OCI-LY1 (cell line): ENCODE data around the gene CBL.

ENCODE experiments used
- H2AFZ ChIP-seq: fragments of 200-600 bp; sonication (generic), shearing (Covaris generic); 2 replicates; pipeline ENCODE4 v1.6.0; 2014; ENCODE audit warnings: antibody characterized with exemption, mild to moderate bottlenecking, low read length
- H3F3A ChIP-seq: fragments of 200-600 bp; sonication (generic), shearing (Covaris generic); 2 replicates; pipeline ENCODE4 v1.6.0; 2014; ENCODE audit warnings: mild to moderate bottlenecking, antibody characterized with exemption, low read length, moderate library complexity; ENCODE audit not compliant: insufficient read depth
- H3K27ac ChIP-seq: fragments of 200-600 bp; sonication (generic); 2 replicates; pipeline ENCODE4 v1.5.1; 2014; ENCODE audit warnings: low read length, mixed run types, mild to moderate bottlenecking, low read depth; ENCODE audit not compliant: poor library complexity, severe bottlenecking
- H3K27me3 ChIP-seq: fragments of 200-600 bp; sonication (generic); 2 replicates; pipeline ENCODE4 v1.6.0; 2014; ENCODE audit warnings: antibody characterized with exemption, mild to moderate bottlenecking, low read length, moderate library complexity; ENCODE audit not compliant: insufficient read depth
- H3K36me3 ChIP-seq: fragments of 200-600 bp; sonication (generic); 2 replicates; pipeline ENCODE4 v1.6.1; 2014; ENCODE audit warnings: mild to moderate bottlenecking, antibody characterized with exemption, low read length, moderate library complexity, mixed read lengths; ENCODE audit not compliant: insufficient read depth
- H3K4me1 ChIP-seq: fragments of 200-600 bp; sonication (generic); 2 replicates; pipeline ENCODE4 v1.5.1; 2014; ENCODE audit warnings: mild to moderate bottlenecking, low read length, moderate library complexity; ENCODE audit not compliant: insufficient read depth, severe bottlenecking
- H3K4me2 ChIP-seq: fragments of 200-600 bp; sonication (generic), shearing (Covaris generic); 2 replicates; pipeline ENCODE4 v1.6.1; 2014; ENCODE audit warnings: low read length
- H3K4me3 ChIP-seq: fragments of 200-600 bp; sonication (generic); 2 replicates; pipeline ENCODE4 v1.5.1; 2014; ENCODE audit warnings: low read length, low read depth, mild to moderate bottlenecking, mixed read lengths; ENCODE audit not compliant: poor library complexity, severe bottlenecking
- H3K79me2 ChIP-seq: fragments of 200-600 bp; shearing (Covaris generic); 2 replicates; pipeline ENCODE4 v1.6.1; 2016; ENCODE audit warnings: mixed run types, low read length, mixed read lengths; ENCODE audit not compliant: insufficient read depth
- H3K9ac ChIP-seq: fragments of 200-600 bp; sonication (generic), shearing (Covaris generic); 2 replicates; pipeline ENCODE4 v1.6.1; 2014; ENCODE audit warnings: mild to moderate bottlenecking, low read length, mixed read lengths
- H3K9me2 ChIP-seq: fragments of 200-600 bp; sonication (generic), shearing (Covaris generic); 2 replicates; pipeline ENCODE4 v1.6.1; 2014; ENCODE audit warnings: low read depth, mild to moderate bottlenecking, low read length, mixed read lengths
- H3K9me3 ChIP-seq: fragments of 200-600 bp; shearing (Covaris generic); 2 replicates; pipeline ENCODE4 v1.6.1; 2014; ENCODE audit warnings: low read length, mixed read lengths
- H4K20me1 ChIP-seq: fragments of 200-600 bp; sonication (generic), shearing (Covaris generic); 2 replicates; pipeline ENCODE4 v1.6.0; 2016; ENCODE audit warnings: mild to moderate bottlenecking, low read length; ENCODE audit not compliant: insufficient read depth
- CTCF ChIP-seq: fragments of 200-600 bp; sonication (generic), shearing (Covaris generic); IDR thresholded peaks from 2 replicates; pipeline ENCODE4 v1.5.1; 2017; ENCODE audit warnings: mild to moderate bottlenecking, antibody characterized with exemption, low read length, moderate library complexity, mixed read lengths
- EZH2 ChIP-seq: fragments of 200-600 bp; sonication (generic), shearing (Covaris generic); IDR thresholded peaks from 2 replicates; pipeline ENCODE4 v1.8.0; 2017; ENCODE audit warnings: borderline replicate concordance, mixed run types, mild to moderate bottlenecking, antibody characterized with exemption, low read length, moderate library complexity, mixed read lengths

Gene CBL

GRCh38 chr11:119187123-119187892 is 18.8 kb upstream of the CBL start:
- H2AFZ ChIP-seq = no peak overlapping the region
- H3K27me3 ChIP-seq = no peaks in the 10 kb centered on the region
- H3K9me2 ChIP-seq = no peaks in the 10 kb centered on the region
- TF ChIP-seq CTCF (no peak), EZH2 (no peak)
- H3K4me1 ChIP-seq = no peaks in the 10 kb centered on the region
- no peak overlapping the region for H3K4me2 ChIP-seq
- no peaks in the 10 kb centered on the region for H4K20me1 ChIP-seq
- H3K27ac ChIP-seq = no peak overlapping the region
- H3F3A ChIP-seq = no peaks in the 10 kb centered on the region
- no peak overlapping the region for H3K4me3 ChIP-seq
- no peaks in the 10 kb centered on the region for H3K36me3 ChIP-seq
- no peaks in the 10 kb centered on the region for H3K9me3 ChIP-seq
- H3K9ac ChIP-seq = no peak overlapping the region
- no peaks in the 10 kb centered on the region for H3K79me2 ChIP-seq

- Histone ChIP-seq H3K27ac (no peak overlapping the region), H3K27me3 (0 out of 2 replicates have a peak, but pooled peaks cover 3% of the 10 kb centered on the region), H4K20me1 (no peaks in the 10 kb centered on the region), H3K36me3 (no peaks in the 10 kb centered on the region), H3F3A (no peaks in the 10 kb centered on the region), H3K4me1 (no peaks in the 10 kb centered on the region), H3K9ac (no peak overlapping the region), H3K9me2 (no peaks in the 10 kb centered on the region), H3K9me3 (no peaks in the 10 kb centered on the region), H2AFZ (no peak overlapping the region), H3K4me2 (no peak overlapping the region), H3K4me3 (no peak overlapping the region), H3K79me2 (no peaks in the 10 kb centered on the region)
- TF ChIP-seq CTCF (no peak), EZH2 (no peak)
These were observed 18.1 kb upstream of the CBL start for GRCh38 chr11:119188067-119188466.

GRCh38 chr11:119188887-119189286 is 17.3 kb upstream of the CBL start:
- Histone ChIP-seq H3K9me2 (no peaks in the 10 kb centered on the region), H3K27me3 (0 out of 2 replicates have a peak, but pooled peaks cover 4% of the 10 kb centered on the region), H4K20me1 (no peaks in the 10 kb centered on the region), H3K79me2 (no peaks in the 10 kb centered on the region), H3K27ac (no peak overlapping the region), H3K9ac (no peak overlapping the region), H3K9me3 (no peaks in the 10 kb centered on the region), H3F3A (no peaks in the 10 kb centered on the region), H3K4me1 (no peaks in the 10 kb centered on the region), H3K36me3 (no peaks in the 10 kb centered on the region), H2AFZ (no peak overlapping the region), H3K4me2 (no peak overlapping the region), H3K4me3 (no peak overlapping the region)
- TF ChIP-seq CTCF = no peak
- no peak for TF ChIP-seq EZH2
